Transverse colon (tissue), 4 donors: Measurements from ENCODE around the gene PLOD3.

ENCODE experiments used
- EP300 ChIP-seq: sonication (generic); formaldehyde crosslinking; IDR thresholded peaks from one replicate; pipeline ENCODE4 v1.6.1; 2017; ENCODE audit warnings: antibody characterized with exemption, low read depth
- POLR2A ChIP-seq: fragments of 450-650 bp; IDR thresholded peaks from one replicate; pipeline ENCODE4 v1.6.1; 2016; ENCODE audit warnings: antibody characterized with exemption, mild to moderate bottlenecking, moderate library complexity
- POLR2AphosphoS5 ChIP-seq, 3 donors: sonication (generic); formaldehyde crosslinking; IDR thresholded peaks; one replicate each; pipeline ENCODE4 v1.6.1; 2016; ENCODE audit warnings: antibody characterized with exemption in 3 of 3
- TF ChIP-seq, protein P1 (sequence below), 5 experiments: fragments of 200-600 bp in 3 of 5; fragments of 450-650 bp in 2 of 5; sonication (generic) in 3 of 5; IDR thresholded peaks; 1 replicate in 2 of 5; 2 replicates in 3 of 5; pipeline ENCODE4 v1.5.1; 2016 to 2017; ENCODE audit warnings: antibody characterized with exemption in 5 of 5, inconsistent platforms in 3 of 5, mild to moderate bottlenecking in 2 of 5, moderate library complexity in 1 of 5

GRCh38 chr7:101241015-101241363, 23.6 kb upstream of the PLOD3 start:
- TF ChIP-seq, protein P1, sequence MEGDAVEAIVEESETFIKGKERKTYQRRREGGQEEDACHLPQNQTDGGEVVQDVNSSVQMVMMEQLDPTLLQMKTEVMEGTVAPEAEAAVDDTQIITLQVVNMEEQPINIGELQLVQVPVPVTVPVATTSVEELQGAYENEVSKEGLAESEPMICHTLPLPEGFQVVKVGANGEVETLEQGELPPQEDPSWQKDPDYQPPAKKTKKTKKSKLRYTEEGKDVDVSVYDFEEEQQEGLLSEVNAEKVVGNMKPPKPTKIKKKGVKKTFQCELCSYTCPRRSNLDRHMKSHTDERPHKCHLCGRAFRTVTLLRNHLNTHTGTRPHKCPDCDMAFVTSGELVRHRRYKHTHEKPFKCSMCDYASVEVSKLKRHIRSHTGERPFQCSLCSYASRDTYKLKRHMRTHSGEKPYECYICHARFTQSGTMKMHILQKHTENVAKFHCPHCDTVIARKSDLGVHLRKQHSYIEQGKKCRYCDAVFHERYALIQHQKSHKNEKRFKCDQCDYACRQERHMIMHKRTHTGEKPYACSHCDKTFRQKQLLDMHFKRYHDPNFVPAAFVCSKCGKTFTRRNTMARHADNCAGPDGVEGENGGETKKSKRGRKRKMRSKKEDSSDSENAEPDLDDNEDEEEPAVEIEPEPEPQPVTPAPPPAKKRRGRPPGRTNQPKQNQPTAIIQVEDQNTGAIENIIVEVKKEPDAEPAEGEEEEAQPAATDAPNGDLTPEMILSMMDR (IDR thresholded peaks at IDR 0.05): no peak
- no peak for TF ChIP-seq EP300
- no peak for TF ChIP-seq POLR2A
- no peak for TF ChIP-seq POLR2AphosphoS5 (IDR thresholded peaks at IDR 0.05)
